ENCODE measurements around the gene ADARB2. TPM values are rescaled to one million over a fixed set of nuclear protein-coding genes. Genes with fewer than 3 reads are reported as not detected.
A peak's percentile ranks its signal among the peaks of the same experiment; 100 is the strongest.
"Not testable (repeated sequence)": the region's sequence is repeated elsewhere in the genome, so short reads cannot be mapped to it uniquely, and the experiment has no call there.

Gene ADARB2
- total and polyA plus RNA-seq, 8 donors, result 0.34 to 24.7 (median 3.2) TPM

GRCh38 chr10:1166101-1166827, 571.1 kb downstream of the ADARB2 start:
- Histone ChIP-seq H3K27ac (no peak overlapping the region), H3K9me3 (no peaks in the 10 kb centered on the region), H3K27me3 (no peaks in the 10 kb centered on the region), H3K4me3 (no peak overlapping the region), H3K4me1 (no peaks in the 10 kb centered on the region), H3K36me3 (no peaks in the 10 kb centered on the region)
- WGBS, 2 donors, result 71 to 78% methylated on average over 15 of the region's 15 CpGs
- DNase-seq, result peak in 1 of 6 donors; percentile 21
- no peak for FAIRE-seq
- TF ChIP-seq CTCF (IDR thresholded peaks at IDR 0.05), result no peak
- ATAC-seq, result no peak
- intact Hi-C loops (cut with DNase I), result no loop called here

- 55 to 65% methylated on average over 5 of the region's 5 CpGs for WGBS, 2 donors
- Histone ChIP-seq H3K27ac (no peak overlapping the region), H3K4me3 (no peak overlapping the region), H3K27me3 (no peaks in the 10 kb centered on the region), H3K36me3 (no peaks in the 10 kb centered on the region), H3K4me1 (no peaks in the 10 kb centered on the region), H3K9me3 (no peaks in the 10 kb centered on the region)
- intact Hi-C loops (cut with DNase I), result no loop called here
- ATAC-seq (no peak), FAIRE-seq (no peak), DNase-seq (no peak)
- no peak for TF ChIP-seq CTCF (IDR thresholded peaks at IDR 0.05)
Measured at GRCh38 chr10:1163831-1164230, 573.5 kb downstream of the ADARB2 start.

- H3K4me3 ChIP-seq, result no peak overlapping the region
- FAIRE-seq (no peak), DNase-seq (peak in 1 of 6 donors; percentile 18), ATAC-seq (no peak)
- intact Hi-C loops (cut with DNase I), result no loop called here
- no peaks in the 10 kb centered on the region for H3K9me3 ChIP-seq
- H3K36me3 ChIP-seq, result no peaks in the 10 kb centered on the region
- no peaks in the 10 kb centered on the region for H3K27me3 ChIP-seq
- no peak for TF ChIP-seq CTCF (IDR thresholded peaks at IDR 0.05)
- no peaks in the 10 kb centered on the region for H3K4me1 ChIP-seq
- whole genome bisulfite sequencing, 2 donors, result 81 to 88% methylated on average over 29 of the region's 29 CpGs
- no peak overlapping the region for H3K27ac ChIP-seq
Measured at GRCh38 chr10:1163204-1163660, 574.1 kb downstream of the ADARB2 start.

GRCh38 chr10:1162481-1163203, 574.7 kb downstream of the ADARB2 start:
- H3K27me3 ChIP-seq, result no peaks in the 10 kb centered on the region
- no peak for FAIRE-seq
- H3K27ac ChIP-seq, result no peak overlapping the region
- TF ChIP-seq CTCF (IDR thresholded peaks at IDR 0.05), result no peak
- H3K36me3 ChIP-seq, result no peaks in the 10 kb centered on the region
- 63 to 70% methylated on average over 13 of the region's 13 CpGs for WGBS, 2 donors
- no peak overlapping the region for H3K4me3 ChIP-seq
- peak in 1 of 6 donors; percentile 39 for DNase-seq
- H3K4me1 ChIP-seq, result no peaks in the 10 kb centered on the region
- H3K9me3 ChIP-seq, result no peaks in the 10 kb centered on the region
- no peak for ATAC-seq
- intact Hi-C loops (cut with DNase I), result no loop called here

GRCh38 chr10:1161315-1161673, 576.0 kb downstream of the ADARB2 start:
- H3K9me3 ChIP-seq; DNase-seq; H3K4me1 ChIP-seq; H3K4me3 ChIP-seq; intact Hi-C loops (cut with DNase I); ATAC-seq; H3K36me3 ChIP-seq; H3K27me3 ChIP-seq; H3K27ac ChIP-seq; FAIRE-seq: not testable (repeated sequence)
- WGBS, 2 donors, result 66 to 73% methylated on average over 4 to 5 of the region's 5 CpGs
